Progenitor cell of endocrine pancreas (in vitro differentiated cells): ENCODE results near the gene NCS1. TPM values are rescaled to one million over a fixed set of nuclear protein-coding genes. Genes with fewer than 3 reads are reported as not detected.

Experiments
- DNase-seq: peaks from one replicate; pipeline ENCODE4 v3.0.0; 2021; ENCODE audit warnings: low spot score; ENCODE audit not compliant: unreplicated experiment
- H3K27ac Mint-ChIP-seq: 2 replicates; pipeline ENCODE4 v1.8.0; 2021; ENCODE audit warnings: mild to moderate bottlenecking, moderate library complexity, mixed read lengths
- H3K27me3 Mint-ChIP-seq: 2 replicates; pipeline ENCODE4 v1.8.0; 2021; ENCODE audit warnings: mixed read lengths
- H3K36me3 Mint-ChIP-seq: 2 replicates; pipeline ENCODE4 v1.8.0; 2022; ENCODE audit warnings: mixed read lengths; ENCODE audit not compliant: insufficient read depth
- H3K4me1 Mint-ChIP-seq: 2 replicates; pipeline ENCODE4 v1.8.0; 2021; ENCODE audit warnings: low read depth, mixed read lengths
- H3K4me3 Mint-ChIP-seq: 2 replicates; pipeline ENCODE4 v1.8.0; 2021; ENCODE audit warnings: low read depth, mild to moderate bottlenecking, moderate library complexity, mixed read lengths
- H3K9me3 Mint-ChIP-seq: 2 replicates; pipeline ENCODE4 v1.8.0; 2021; ENCODE audit warnings: low read depth, mixed read lengths
- total RNA-seq: library from RNA; stranded (reverse); gene quantifications from 2 replicates; pipeline ENCODE4 v1.2.1, GENCODE V29; 2021
- TF ChIP-seq, protein P1 (sequence below): fragments of 200-600 bp; sonication (generic); IDR thresholded peaks from one replicate; pipeline ENCODE4 v1.5.0; 2021; ENCODE audit warnings: antibody characterized with exemption, mild to moderate bottlenecking; ENCODE audit not compliant: unreplicated experiment

The NCS1 gene
- total RNA-seq, 1 donor from 2014 or later: 29.0 TPM

DNA sequence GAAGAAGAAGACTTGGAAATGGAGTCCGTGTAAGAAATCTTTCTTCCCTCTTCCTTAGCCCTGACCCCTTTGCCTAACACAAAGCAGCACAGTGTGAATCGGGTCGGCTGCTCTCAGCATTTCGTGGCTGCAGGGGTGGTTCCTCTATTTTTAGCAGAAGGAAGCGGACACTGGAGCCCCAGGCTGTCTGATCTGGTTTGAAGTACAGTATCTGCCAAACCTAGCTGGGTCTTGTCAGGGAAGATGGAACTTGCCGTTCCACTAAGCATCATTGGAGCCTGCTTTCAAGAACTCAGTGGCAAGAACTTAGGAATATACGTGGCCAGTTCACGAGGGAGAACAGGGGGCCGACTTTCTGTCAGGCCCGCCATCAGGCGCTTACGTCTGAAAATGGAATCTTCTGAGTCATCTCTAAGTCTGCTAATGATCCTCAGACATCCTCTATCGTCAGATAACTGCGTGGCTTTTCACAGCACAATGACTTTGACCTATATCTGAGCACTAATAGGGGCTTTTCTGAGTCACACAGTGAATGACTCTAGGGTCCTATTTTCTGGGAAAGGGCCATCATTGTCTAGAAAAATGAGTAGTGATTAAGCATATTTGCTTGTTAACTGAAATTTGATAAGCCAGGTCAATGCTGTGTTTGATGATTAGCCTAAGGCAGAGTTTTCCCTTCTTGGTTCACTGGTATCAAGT, 43.3 kb upstream of the NCS1 start:
- H3K36me3 Mint-ChIP-seq: peaks cover 15% of the 10 kb centered on the region
- no peaks in the 10 kb centered on the region for H3K27me3 Mint-ChIP-seq
- H3K9me3 Mint-ChIP-seq: no peaks in the 10 kb centered on the region
- peak overlapping the region; percentile 6 for H3K27ac Mint-ChIP-seq
- peaks cover 16% of the 10 kb centered on the region for H3K4me1 Mint-ChIP-seq
- DNase-seq: no peak
- TF ChIP-seq, protein P1, sequence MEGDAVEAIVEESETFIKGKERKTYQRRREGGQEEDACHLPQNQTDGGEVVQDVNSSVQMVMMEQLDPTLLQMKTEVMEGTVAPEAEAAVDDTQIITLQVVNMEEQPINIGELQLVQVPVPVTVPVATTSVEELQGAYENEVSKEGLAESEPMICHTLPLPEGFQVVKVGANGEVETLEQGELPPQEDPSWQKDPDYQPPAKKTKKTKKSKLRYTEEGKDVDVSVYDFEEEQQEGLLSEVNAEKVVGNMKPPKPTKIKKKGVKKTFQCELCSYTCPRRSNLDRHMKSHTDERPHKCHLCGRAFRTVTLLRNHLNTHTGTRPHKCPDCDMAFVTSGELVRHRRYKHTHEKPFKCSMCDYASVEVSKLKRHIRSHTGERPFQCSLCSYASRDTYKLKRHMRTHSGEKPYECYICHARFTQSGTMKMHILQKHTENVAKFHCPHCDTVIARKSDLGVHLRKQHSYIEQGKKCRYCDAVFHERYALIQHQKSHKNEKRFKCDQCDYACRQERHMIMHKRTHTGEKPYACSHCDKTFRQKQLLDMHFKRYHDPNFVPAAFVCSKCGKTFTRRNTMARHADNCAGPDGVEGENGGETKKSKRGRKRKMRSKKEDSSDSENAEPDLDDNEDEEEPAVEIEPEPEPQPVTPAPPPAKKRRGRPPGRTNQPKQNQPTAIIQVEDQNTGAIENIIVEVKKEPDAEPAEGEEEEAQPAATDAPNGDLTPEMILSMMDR: no peak
- no peak overlapping the region for H3K4me3 Mint-ChIP-seq

DNA sequence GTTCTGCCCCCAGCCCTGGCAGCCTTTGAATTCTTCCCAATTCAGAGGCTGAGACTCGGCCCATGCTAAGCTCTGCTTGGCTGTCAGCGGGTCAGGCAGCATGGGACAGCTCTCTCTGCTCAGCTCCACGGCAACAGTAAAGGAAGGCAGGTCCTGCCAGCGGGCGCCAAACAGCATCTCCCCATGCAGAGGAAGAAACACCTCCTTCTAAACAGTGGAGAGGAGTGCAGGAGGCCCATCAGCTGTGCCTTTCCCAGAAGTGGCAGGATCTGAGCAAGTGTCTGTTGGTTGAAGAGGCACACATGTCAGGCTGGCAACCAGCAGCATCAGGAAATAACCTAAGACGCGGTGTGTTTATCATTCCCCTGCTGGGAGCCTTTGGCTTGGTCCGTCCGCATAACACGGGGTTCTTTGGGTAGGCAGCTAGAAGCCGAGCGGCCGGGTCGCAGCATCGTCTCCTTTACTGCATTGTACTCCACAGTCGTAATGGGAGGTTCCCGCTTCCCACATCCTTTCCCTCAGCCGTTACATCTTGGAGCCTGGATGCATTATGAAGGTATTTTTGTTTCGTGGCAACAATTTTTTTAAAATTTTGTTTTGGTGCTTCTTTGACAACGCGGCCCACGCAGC, 42.7 kb upstream of the NCS1 start:
- Mint-ChIP-seq H3K36me3 (peaks cover 16% of the 10 kb centered on the region), H3K27ac (peak overlapping the region; percentile 41), H3K9me3 (no peaks in the 10 kb centered on the region), H3K27me3 (no peaks in the 10 kb centered on the region), H3K4me3 (no peak overlapping the region), H3K4me1 (peaks cover 17% of the 10 kb centered on the region)
- no peak for DNase-seq
- TF ChIP-seq, protein P1: no peak

DNA sequence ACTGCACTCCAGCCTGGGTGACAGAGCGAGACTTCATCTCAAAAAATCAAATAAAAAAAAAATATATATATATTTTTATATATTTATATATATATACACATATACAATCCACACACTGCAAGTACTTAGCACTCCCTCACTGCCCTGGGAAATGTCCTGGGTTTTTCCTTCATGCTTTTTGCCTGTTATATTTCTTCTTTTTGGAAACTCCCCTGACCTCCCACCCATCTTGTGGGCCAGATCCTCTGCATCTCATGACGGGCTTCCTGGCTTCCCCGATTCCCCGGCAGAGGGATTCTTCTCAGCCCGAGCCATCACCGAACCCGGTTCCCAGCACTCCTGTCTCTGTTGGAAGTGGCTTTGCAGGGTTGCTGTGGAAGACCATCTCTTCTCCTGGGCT, 39.5 kb upstream of the NCS1 start:
- Mint-ChIP-seq H3K9me3 (no peaks in the 10 kb centered on the region), H3K4me3 (no peak overlapping the region), H3K27me3 (no peaks in the 10 kb centered on the region), H3K4me1 (peaks cover 18% of the 10 kb centered on the region), H3K27ac (no peak overlapping the region), H3K36me3 (peaks cover 20% of the 10 kb centered on the region)
- TF ChIP-seq, protein P1: no peak
- DNase-seq: no peak

DNA sequence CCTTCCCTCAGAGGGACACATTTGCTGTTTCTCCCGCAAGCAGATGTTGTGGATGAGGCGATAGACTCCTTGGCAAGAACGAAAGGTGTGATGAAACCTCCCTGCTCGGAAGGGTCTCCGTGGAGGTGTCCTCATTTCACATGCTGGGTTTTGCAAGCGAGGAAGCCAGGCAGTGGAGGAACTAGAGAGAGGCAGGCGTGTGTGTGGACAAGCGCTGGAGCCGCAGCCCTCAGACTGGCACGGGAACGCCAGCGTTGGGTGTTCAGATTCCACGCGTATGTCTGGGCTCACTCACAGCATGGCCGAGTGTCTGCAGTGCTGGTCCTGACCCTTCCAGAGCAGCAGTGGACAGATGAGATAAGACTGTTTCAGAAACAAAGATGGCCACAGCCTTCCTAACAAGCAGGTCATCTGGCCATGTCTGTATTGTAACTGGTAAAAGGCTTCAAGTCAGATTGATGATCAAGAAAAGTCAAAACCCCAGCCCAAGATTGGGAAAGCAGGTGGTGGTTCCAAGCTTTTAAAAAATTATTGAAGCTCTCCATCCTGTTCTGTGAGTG, 35.0 kb upstream of the NCS1 start:
- Mint-ChIP-seq H3K27ac (no peak overlapping the region), H3K36me3 (peaks cover 9% of the 10 kb centered on the region), H3K4me3 (no peak overlapping the region), H3K4me1 (peaks cover 11% of the 10 kb centered on the region), H3K9me3 (no peaks in the 10 kb centered on the region), H3K27me3 (no peaks in the 10 kb centered on the region)
- DNase-seq: no peak
- TF ChIP-seq, protein P1: no peak

DNA sequence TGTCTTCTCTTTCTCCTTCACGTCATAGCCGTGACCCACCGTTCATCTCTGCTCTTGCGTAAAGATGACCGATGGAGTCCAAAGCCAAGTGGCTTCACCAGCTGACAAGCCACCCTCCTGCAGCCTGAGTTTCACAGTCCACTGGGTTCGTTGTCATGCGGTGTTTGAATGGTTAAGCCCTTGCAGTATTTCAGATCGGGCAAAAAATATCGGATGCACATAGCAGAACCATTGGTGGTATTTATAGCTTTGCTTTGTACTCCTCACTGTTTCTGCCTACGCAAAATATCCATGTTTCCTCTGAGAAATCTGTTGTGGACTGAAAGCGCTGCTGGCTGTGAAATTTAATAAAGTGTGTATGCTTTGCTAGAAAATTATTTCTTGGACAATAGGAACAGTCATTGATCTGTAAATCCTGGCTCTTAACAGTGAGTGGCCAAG, 34.5 kb upstream of the NCS1 start:
- DNase-seq: no peak
- H3K9me3 Mint-ChIP-seq: no peaks in the 10 kb centered on the region
- H3K36me3 Mint-ChIP-seq: peaks cover 9% of the 10 kb centered on the region
- TF ChIP-seq, protein P1: no peak
- H3K4me1 Mint-ChIP-seq: peaks cover 11% of the 10 kb centered on the region
- no peak overlapping the region for H3K4me3 Mint-ChIP-seq
- H3K27me3 Mint-ChIP-seq: no peaks in the 10 kb centered on the region
- H3K27ac Mint-ChIP-seq: peak overlapping the region; percentile 41
